HG03378 (cell line): ENCODE results near the gene L3MBTL2.
"Not testable (repeated sequence)": the region's sequence is repeated elsewhere in the genome, so short reads cannot be mapped to it uniquely, and the experiment has no call there.

ENCODE experiments used
- ATAC-seq: cut with Tn5 transposase; IDR thresholded peaks from one replicate; pipeline ENCODE4 v1.9.1; 2021; ENCODE audit warnings: mild to moderate bottlenecking, moderate library complexity; ENCODE audit not compliant: unreplicated experiment

L3MBTL2 gene

GRCh38 chr22:41240377-41241132, 35.4 kb downstream of the L3MBTL2 start, which contains the start of gene CHADL:
Gene CHADL (minus strand): TSS chr22:41240931. CDS start chr22:41240881, 50 bp downstream.
- ATAC-seq, result no peak

- no peak for ATAC-seq
These were observed 36.1 kb downstream of the L3MBTL2 start for GRCh38 chr22:41241133-41241676.

GRCh38 chr22:41242396-41243117, 37.4 kb downstream of the L3MBTL2 start:
- ATAC-seq, result no peak

GRCh38 chr22:41243361-41243760, 38.2 kb downstream of the L3MBTL2 start:
- ATAC-seq, result no peak

- no peak for ATAC-seq
These were observed 40.9 kb downstream of the L3MBTL2 start for GRCh38 chr22:41245917-41246499.

- ATAC-seq, result no peak
These were observed 42.6 kb downstream of the L3MBTL2 start for GRCh38 chr22:41247703-41248102.

- ATAC-seq, result no peak
These were observed 43.2 kb downstream of the L3MBTL2 start for GRCh38 chr22:41248314-41248713.

GRCh38 chr22:41248758-41249157, 43.6 kb downstream of the L3MBTL2 start:
- ATAC-seq, result no peak

- no peak for ATAC-seq
These were observed 44.3 kb downstream of the L3MBTL2 start for GRCh38 chr22:41249442-41249841.

GRCh38 chr22:41250127-41250526, 45.0 kb downstream of the L3MBTL2 start:
- no peak for ATAC-seq

GRCh38 chr22:41252365-41252764, 47.3 kb downstream of the L3MBTL2 start:
- no peak for ATAC-seq

- ATAC-seq, result no peak
These were observed 49.1 kb downstream of the L3MBTL2 start for GRCh38 chr22:41254230-41254629.

- ATAC-seq, result no peak
These were observed 51.4 kb downstream of the L3MBTL2 start for GRCh38 chr22:41256254-41257253.

- no peak for ATAC-seq
These were observed 52.6 kb downstream of the L3MBTL2 start for GRCh38 chr22:41257696-41258095.

GRCh38 chr22:41259756-41260155, 54.6 kb downstream of the L3MBTL2 start:
- ATAC-seq, result not testable (repeated sequence)

- ATAC-seq, result no peak
These were observed 55.8 kb downstream of the L3MBTL2 start for GRCh38 chr22:41260871-41261270.

- no peak for ATAC-seq
These were observed 56.6 kb downstream of the L3MBTL2 start for GRCh38 chr22:41261541-41262249.

- ATAC-seq, result no peak
These were observed 57.2 kb downstream of the L3MBTL2 start for GRCh38 chr22:41262250-41262765.

- no peak for ATAC-seq
These were observed 58.6 kb downstream of the L3MBTL2 start for GRCh38 chr22:41263704-41264103.
